OCI-LY3 (cell line): ENCODE results near the gene LYPD4.

ENCODE experiments used
- H2AFZ ChIP-seq: fragments of 200-600, 300-600 bp; shearing (Covaris generic); 2 replicates; pipeline ENCODE4 v1.6.0; 2014; ENCODE audit warnings: antibody characterized with exemption, low read depth, low read length
- H3K27ac ChIP-seq: fragments of 200-600, 300-600 bp; sonication (generic); 2 replicates; pipeline ENCODE4 v1.5.1; 2014; ENCODE audit warnings: mild to moderate bottlenecking, low read length, moderate library complexity, mixed read lengths
- H3K27me3 ChIP-seq: fragments of 200-600, 300-600 bp; sonication (generic); 2 replicates; pipeline ENCODE4 v1.6.1; 2014; ENCODE audit warnings: low read depth, low read length, mixed read lengths
- H3K36me3 ChIP-seq: fragments of 200-600, 300-600 bp; sonication (generic); replicated peaks from 2 replicates; pipeline ENCODE3; 2014; ENCODE audit warnings: low read depth, low read length, mixed read lengths
- H3K4me1 ChIP-seq: fragments of 300-600, 200-600 bp; sonication (generic); 2 replicates; pipeline ENCODE4 v1.6.1; 2014; ENCODE audit warnings: low read length, mixed read lengths
- H3K4me2 ChIP-seq: fragments of 200-600, 300-600 bp; sonication (generic); 2 replicates; pipeline ENCODE4 v1.6.1; 2014; ENCODE audit warnings: low read length, mixed read lengths
- H3K4me3 ChIP-seq: fragments of 300-600, 200-600 bp; sonication (generic); 2 replicates; pipeline ENCODE4 v1.5.1; 2014; ENCODE audit warnings: antibody characterized with exemption, mild to moderate bottlenecking, low read length, moderate library complexity
- H3K79me2 ChIP-seq: fragments of 300-600, 200-600 bp; shearing (Covaris generic); 2 replicates; pipeline ENCODE4 v1.6.1; 2014; ENCODE audit warnings: mild to moderate bottlenecking, low read length, mixed read lengths
- H3K9ac ChIP-seq: fragments of 300-600, 200-600 bp; shearing (Covaris generic); 2 replicates; pipeline ENCODE4 v1.6.0; 2014; ENCODE audit warnings: mild to moderate bottlenecking, low read length, moderate library complexity
- H3K9me3 ChIP-seq: fragments of 200-600, 300-600 bp; shearing (Covaris generic); 2 replicates; pipeline ENCODE4 v1.6.1; 2014; ENCODE audit warnings: low read length, mixed read lengths; ENCODE audit not compliant: insufficient read depth
- H4K20me1 ChIP-seq: fragments of 200-600, 300-600 bp; sonication (generic); 2 replicates; pipeline ENCODE4 v1.6.1; 2016; ENCODE audit warnings: low read length, mixed read lengths; ENCODE audit not compliant: insufficient read depth
- CTCF ChIP-seq: fragments of 200-600, 300-600 bp; sonication (generic); IDR thresholded peaks from 2 replicates; pipeline ENCODE4 v1.5.1; 2014; ENCODE audit warnings: antibody characterized with exemption, low read length, low read depth
- EZH2phosphoT487 ChIP-seq: fragments of 200-600 bp; shearing (Covaris generic); IDR thresholded peaks from 2 replicates; pipeline ENCODE4 v1.6.1; 2018; ENCODE audit warnings: antibody characterized with exemption, mixed run types, low read depth

The LYPD4 gene

GRCh38 chr19:41889896-41890295 is 45.4 kb upstream of the LYPD4 start:
- Histone ChIP-seq H4K20me1 (peaks cover 17% of the 10 kb centered on the region), H3K4me1 (peaks cover 33% of the 10 kb centered on the region), H3K27me3 (no peaks in the 10 kb centered on the region), H3K4me3 (no peak overlapping the region), H3K27ac (no peak overlapping the region), H3K9ac (no peak overlapping the region), H3K36me3 (peaks cover 17% of the 10 kb centered on the region), H3K79me2 (peaks cover 21% of the 10 kb centered on the region), H3K9me3 (no peaks in the 10 kb centered on the region), H3K4me2 (no peak overlapping the region), H2AFZ (no peak overlapping the region)
- TF ChIP-seq CTCF (no peak), EZH2phosphoT487 (no peak)

GRCh38 chr19:41888926-41889325 is 44.4 kb upstream of the LYPD4 start:
- peaks cover 28% of the 10 kb centered on the region for H3K79me2 ChIP-seq
- H3K4me2 ChIP-seq = no peak overlapping the region
- peaks cover 17% of the 10 kb centered on the region for H4K20me1 ChIP-seq
- TF ChIP-seq CTCF (no peak), EZH2phosphoT487 (no peak)
- H3K4me3 ChIP-seq = no peak overlapping the region
- no peaks in the 10 kb centered on the region for H3K27me3 ChIP-seq
- H3K9ac ChIP-seq = no peak overlapping the region
- H3K4me1 ChIP-seq = peaks cover 26% of the 10 kb centered on the region
- H2AFZ ChIP-seq = no peak overlapping the region
- H3K27ac ChIP-seq = no peak overlapping the region
- H3K9me3 ChIP-seq = no peaks in the 10 kb centered on the region
- H3K36me3 ChIP-seq = peaks cover 17% of the 10 kb centered on the region

- peak overlapping the region; percentile 35; the same call in 1 of the 2 replicates for H3K4me2 ChIP-seq
- no peaks in the 10 kb centered on the region for H3K9me3 ChIP-seq
- peaks cover 35% of the 10 kb centered on the region for H3K79me2 ChIP-seq
- no peak overlapping the region for H3K4me3 ChIP-seq
- no peak overlapping the region for H3K9ac ChIP-seq
- peaks cover 23% of the 10 kb centered on the region for H3K4me1 ChIP-seq
- H3K36me3 ChIP-seq = peaks cover 15% of the 10 kb centered on the region
- no peaks in the 10 kb centered on the region for H3K27me3 ChIP-seq
- no peak overlapping the region for H3K27ac ChIP-seq
- no peak overlapping the region for H2AFZ ChIP-seq
- peaks cover 17% of the 10 kb centered on the region for H4K20me1 ChIP-seq
- no peak for TF ChIP-seq EZH2phosphoT487
- peak; percentile 16; the same call in 1 of the 2 replicates for TF ChIP-seq CTCF
These were observed 43.4 kb upstream of the LYPD4 start for GRCh38 chr19:41887711-41888382.

GRCh38 chr19:41886761-41887710 is 42.6 kb upstream of the LYPD4 start:
- no peak overlapping the region for H3K9ac ChIP-seq

More at GRCh38 chr19:41886761-41887710, 42.6 kb upstream of the LYPD4 start:
- Histone ChIP-seq H4K20me1 (peaks cover 17% of the 10 kb centered on the region), H3K4me2 (peak overlapping the region; percentile 35), H3K79me2 (peaks cover 35% of the 10 kb centered on the region), H3K27ac (no peak overlapping the region), H3K9me3 (no peaks in the 10 kb centered on the region), H3K27me3 (no peaks in the 10 kb centered on the region), H3K4me3 (no peak overlapping the region), H2AFZ (no peak overlapping the region), H3K4me1 (peaks cover 28% of the 10 kb centered on the region), H3K36me3 (peaks cover 11% of the 10 kb centered on the region)
- TF ChIP-seq EZH2phosphoT487 (no peak), CTCF (no peak)
